DMS153 treated with DMSO at 0.1 percent for 48 hours (cell line): Measurements from ENCODE around the gene ZNF385B.

Experiments used
- DNase-seq: peaks from one replicate; lab custom pipeline; 2025; ENCODE audit not compliant: unreplicated experiment; lab: John Stamatoyannopoulos, UW

ZNF385B gene

GRCh38 chr2:179856205-179856604, 5.2 kb downstream of the ZNF385B start:
- no peak for DNase-seq

- no peak for DNase-seq
These were observed 5.7 kb downstream of the ZNF385B start for GRCh38 chr2:179855673-179856072.

GRCh38 chr2:179854891-179855290, 6.5 kb downstream of the ZNF385B start:
- no peak for DNase-seq

- DNase-seq = no peak
These were observed 8.3 kb downstream of the ZNF385B start for GRCh38 chr2:179853108-179853507.

GRCh38 chr2:179850188-179850587, 11.2 kb downstream of the ZNF385B start:
- DNase-seq = no peak

GRCh38 chr2:179849719-179850118, 11.7 kb downstream of the ZNF385B start:
- DNase-seq = no peak

- DNase-seq = no peak
These were observed 17.9 kb downstream of the ZNF385B start for GRCh38 chr2:179843541-179843940.

GRCh38 chr2:179842498-179843153, 18.8 kb downstream of the ZNF385B start:
- DNase-seq = no peak

- DNase-seq = no peak
These were observed 20.6 kb downstream of the ZNF385B start for GRCh38 chr2:179840840-179841239.

GRCh38 chr2:179837408-179837807, 24.0 kb downstream of the ZNF385B start:
- DNase-seq = no peak

- DNase-seq = no peak
These were observed 31.2 kb downstream of the ZNF385B start for GRCh38 chr2:179830043-179830787.

- DNase-seq = no peak
These were observed 35.1 kb downstream of the ZNF385B start for GRCh38 chr2:179826297-179826696.

- DNase-seq = no peak
These were observed 35.9 kb downstream of the ZNF385B start for GRCh38 chr2:179825494-179825893.

- no peak for DNase-seq
These were observed 36.5 kb downstream of the ZNF385B start for GRCh38 chr2:179824961-179825360.

- DNase-seq = no peak
These were observed 38.9 kb downstream of the ZNF385B start for GRCh38 chr2:179822540-179822939.

GRCh38 chr2:179818546-179818945, 42.9 kb downstream of the ZNF385B start:
- DNase-seq = no peak

GRCh38 chr2:179817181-179817841, 44.1 kb downstream of the ZNF385B start:
- no peak for DNase-seq

- DNase-seq = no peak
These were observed 47.4 kb downstream of the ZNF385B start for GRCh38 chr2:179814050-179814449.

GRCh38 chr2:179812501-179812900, 48.9 kb downstream of the ZNF385B start:
- no peak for DNase-seq

GRCh38 chr2:179811042-179811441, 50.4 kb downstream of the ZNF385B start:
- no peak for DNase-seq

- DNase-seq = no peak
These were observed 51.8 kb downstream of the ZNF385B start for GRCh38 chr2:179809606-179810005.

- DNase-seq = no peak
These were observed 56.4 kb downstream of the ZNF385B start for GRCh38 chr2:179805001-179805400.
